Stomach (tissue), 9 donors: Measurements from ENCODE around the gene EFCAB9. TPM values are rescaled to one million over a fixed set of nuclear protein-coding genes. Genes with fewer than 3 reads are reported as not detected.
A peak's percentile ranks its signal among the peaks of the same experiment; 100 is the strongest.

Source experiments
- DNase-seq, 2 donors: peaks; one replicate each; pipeline versions ENCODE4 v3.0.0 to v3.0.0-alpha.2; 2013 to 2019
- H3K27ac ChIP-seq, 5 donors: fragments of 200-600 bp in 4 of 5; sonication (generic) in 4 of 5; one replicate each; pipeline ENCODE4 v1.5.1; 2013 to 2019; ENCODE audit warnings: mild to moderate bottlenecking in 1 of 5, moderate library complexity in 1 of 5
- H3K27me3 ChIP-seq, 3 donors: fragments of 200-600 bp; sonication (generic); one replicate each; pipeline ENCODE4 v1.5.1; 2017 to 2019; ENCODE audit warnings: mixed run types in 1 of 3
- H3K36me3 ChIP-seq, 4 donors: fragments of 200-600 bp; sonication (generic); 1 replicate in 3 of 4; 2 replicates in 1 of 4; pipeline ENCODE4 v1.5.1; 2016 to 2019
- H3K4me1 ChIP-seq, 4 donors: fragments of 200-600 bp; sonication (generic); one replicate each; pipeline ENCODE4 v1.5.1; 2016 to 2019
- H3K4me3 ChIP-seq, 4 donors: fragments of 200-600 bp; sonication (generic) in 3 of 4; one replicate each; pipeline ENCODE4 v1.5.1; 2016 to 2019; ENCODE audit warnings: mild to moderate bottlenecking in 1 of 4
- H3K9me3 ChIP-seq, 4 donors: fragments of 200-600 bp; sonication (generic); one replicate each; pipeline ENCODE4 v1.5.1; 2016 to 2019
- CTCF ChIP-seq, 7 experiments: fragments of 450-650 bp in 4 of 7; fragments of 200-600 bp in 3 of 7; sonication (generic) in 3 of 7; IDR thresholded peaks; one replicate each; pipeline ENCODE4 v1.5.1; 2016 to 2019; ENCODE audit warnings: antibody characterized with exemption in 7 of 7, control low read depth in 2 of 7, mild to moderate bottlenecking in 1 of 7
- EP300 ChIP-seq: sonication (generic); formaldehyde crosslinking; IDR thresholded peaks from one replicate; pipeline ENCODE4 v1.6.1; 2017; ENCODE audit warnings: antibody characterized with exemption
- POLR2A ChIP-seq, 4 donors: fragments of 450-650 bp; IDR thresholded peaks; one replicate each; pipeline ENCODE4 v1.6.1; 2016; ENCODE audit warnings: antibody characterized with exemption in 4 of 4, control low read depth in 2 of 4, mild to moderate bottlenecking in 1 of 4, moderate library complexity in 1 of 4
- POLR2AphosphoS5 ChIP-seq, 3 donors: sonication (generic); formaldehyde crosslinking; IDR thresholded peaks; one replicate each; pipeline ENCODE4 v1.6.1; 2016; ENCODE audit warnings: antibody characterized with exemption in 3 of 3
- WGBS, 5 donors: extraction: QIAGEN DNeasy Blood & Tissue Kit in 3 of 5; methylation state at CpG; one replicate each; pipeline versions ENCODE4 v1.1.5 to v1.1.7; 2013 to 2018; 5-methylcytosine and 5-hydroxymethylcytosine counted together
- intact Hi-C: fragments of 100-400 bp; cut with DNase I; formaldehyde crosslinking; loops from one replicate; pipeline ENCODE4 v1.15.1; 2023; ENCODE audit warnings: low total_unique reads
- polyA plus RNA-seq, 3 donors: library from polyadenylated mRNA; stranded (reverse); fragments of 200-250 nt; gene quantifications; one replicate each; pipeline ENCODE4 v1.2.3, GENCODE V29; 2013
- total RNA-seq, 5 donors: library from RNA; depleted of rRNA; stranded (reverse); fragments of >200 nt; gene quantifications; one replicate each; pipeline versions ENCODE4 v1.1.0 to v1.2.3, GENCODE V29; 2014 to 2016
- donor health status: healthy with polysubstance abuse.
- donor health status: Bipolar disorder and iron deficiency.
- donor health status: healthy.

EFCAB9 gene
- total and polyA plus RNA-seq, 8 donors: not detected

- TF ChIP-seq POLR2AphosphoS5 (IDR thresholded peaks at IDR 0.05) (no peak), EP300 (no peak), CTCF (IDR thresholded peaks at IDR 0.05) (no peak), POLR2A (IDR thresholded peaks at IDR 0.05) (no peak)
- H3K27ac ChIP-seq: no peak overlapping the region
- no peak overlapping the region for H3K4me3 ChIP-seq
- no peak for DNase-seq
- no peaks in the 10 kb centered on the region for H3K27me3 ChIP-seq
- H3K9me3 ChIP-seq: no peaks in the 10 kb centered on the region
- H3K4me1 ChIP-seq: peaks cover 11 to 53% (median 34%) of the 10 kb centered on the region in 4 donors
- intact Hi-C loops: no loop called here
- 55 to 70% (median 63%) methylated on average over 5 of the region's 5 CpGs for WGBS, 5 donors
- peaks cover 0 to 4% (median 0%) of the 10 kb centered on the region in 4 donors for H3K36me3 ChIP-seq
These were observed 31.0 kb upstream of the EFCAB9 start for GRCh38 chr5:172162987-172163343.

- WGBS, 5 donors: 44 to 63% (median 55%) methylated on average over 4 of the region's 4 CpGs
- peaks cover 0 to 4% (median 0%) of the 10 kb centered on the region in 4 donors for H3K36me3 ChIP-seq
- no peak for DNase-seq
- intact Hi-C loops: no loop called here
- TF ChIP-seq CTCF (IDR thresholded peaks at IDR 0.05) (no peak), EP300 (no peak), POLR2A (IDR thresholded peaks at IDR 0.05) (no peak), POLR2AphosphoS5 (IDR thresholded peaks at IDR 0.05) (no peak)
- no peaks in the 10 kb centered on the region for H3K27me3 ChIP-seq
- H3K4me1 ChIP-seq: peaks cover 11 to 57% (median 36%) of the 10 kb centered on the region in 4 donors
- H3K4me3 ChIP-seq: no peak overlapping the region
- H3K27ac ChIP-seq: no peak overlapping the region
- no peaks in the 10 kb centered on the region for H3K9me3 ChIP-seq
These were observed 30.6 kb upstream of the EFCAB9 start for GRCh38 chr5:172163346-172163745.

- peaks cover 11 to 71% (median 40%) of the 10 kb centered on the region in 4 donors for H3K4me1 ChIP-seq
These were observed 29.2 kb upstream of the EFCAB9 start for GRCh38 chr5:172164769-172165212.

GRCh38 chr5:172165465-172165864 lies 28.5 kb upstream of the EFCAB9 start:
- peaks cover 11 to 75% (median 40%) of the 10 kb centered on the region in 4 donors for H3K4me1 ChIP-seq
- peak overlapping the region in 3 of 5 donors; percentile 10 to 24 (median 14) for H3K27ac ChIP-seq
- H3K4me3 ChIP-seq: no peak overlapping the region
- no peaks in the 10 kb centered on the region for H3K9me3 ChIP-seq
- no peak for DNase-seq
- TF ChIP-seq POLR2A (IDR thresholded peaks at IDR 0.05) (no peak), CTCF (IDR thresholded peaks at IDR 0.05) (no peak), EP300 (no peak), POLR2AphosphoS5 (IDR thresholded peaks at IDR 0.05) (no peak)
- intact Hi-C loops: no loop called here
- no peaks in the 10 kb centered on the region for H3K27me3 ChIP-seq
- H3K36me3 ChIP-seq: peaks cover 0 to 4% (median 0%) of the 10 kb centered on the region in 4 donors
- WGBS, 5 donors: 58 to 71% (median 63%) methylated on average over 7 of the region's 7 CpGs

More at GRCh38 chr5:172164769-172165212, 29.2 kb upstream of the EFCAB9 start:
- Histone ChIP-seq H3K27me3 (no peaks in the 10 kb centered on the region), H3K36me3 (peaks cover 0 to 4% (median 0%) of the 10 kb centered on the region in 4 donors), H3K9me3 (no peaks in the 10 kb centered on the region), H3K27ac (peak overlapping the region in 3 of 5 donors; percentile 10 to 24 (median 14)), H3K4me3 (no peak overlapping the region)
- TF ChIP-seq POLR2AphosphoS5 (IDR thresholded peaks at IDR 0.05): no peak
- TF ChIP-seq EP300: no peak
- no peak for TF ChIP-seq CTCF (IDR thresholded peaks at IDR 0.05)
- no peak for TF ChIP-seq POLR2A (IDR thresholded peaks at IDR 0.05)
- peak in 1 of 2 donors; percentile 73 for DNase-seq
- WGBS, 5 donors: 56 to 83% (median 69%) methylated on average over 11 to 13 of the region's 13 CpGs
- intact Hi-C loops: no loop called here
